ENCODE measurements around the gene TPD52L3.

TPD52L3 gene

GRCh38 chr9:6328103-6328502 lies at the start of gene TPD52L3:
Gene TPD52L3 (plus strand): TSS chr9:6328375. CDS start chr9:6328596, 221 bp downstream.
- no peak for DNase-seq

- DNase-seq, result no peak
These were observed 26.3 kb upstream of the TPD52L3 start for GRCh38 chr9:6301858-6302257.

- no peak for DNase-seq
These were observed 25.8 kb upstream of the TPD52L3 start for GRCh38 chr9:6302417-6302816.

GRCh38 chr9:6304232-6304631 lies 23.9 kb upstream of the TPD52L3 start:
- DNase-seq, result no peak

GRCh38 chr9:6305954-6306563 lies 22.1 kb upstream of the TPD52L3 start:
- peak; percentile 6 to 30 for DNase-seq

GRCh38 chr9:6307551-6308096 lies 20.6 kb upstream of the TPD52L3 start:
- DNase-seq, result no peak

GRCh38 chr9:6330958-6331634 lies 2.9 kb downstream of the TPD52L3 start:
- DNase-seq, result no peak

GRCh38 chr9:6334305-6334704 lies 6.1 kb downstream of the TPD52L3 start:
- no peak for DNase-seq

- DNase-seq, result no peak
These were observed 20.6 kb downstream of the TPD52L3 start for GRCh38 chr9:6348766-6349165.

- no peak for DNase-seq
These were observed 23.6 kb downstream of the TPD52L3 start for GRCh38 chr9:6351737-6352136.

GRCh38 chr9:6354072-6354686 lies 26.0 kb downstream of the TPD52L3 start:
- peak; percentile 21 to 70 for DNase-seq

GRCh38 chr9:6355728-6356127 lies 27.6 kb downstream of the TPD52L3 start:
- DNase-seq, result no peak

GRCh38 chr9:6356441-6356840 lies 28.3 kb downstream of the TPD52L3 start:
- DNase-seq, result no peak

GRCh38 chr9:6356904-6357303 lies 28.7 kb downstream of the TPD52L3 start:
- DNase-seq, result no peak

- DNase-seq, result no peak
These were observed 39.1 kb downstream of the TPD52L3 start for GRCh38 chr9:6367128-6367890.

GRCh38 chr9:6368831-6369230 lies 40.7 kb downstream of the TPD52L3 start:
- no peak for DNase-seq
